Keratinocyte (primary cell): Measurements from ENCODE around the gene AK8. TPM values are rescaled to one million over a fixed set of nuclear protein-coding genes. Genes with fewer than 3 reads are reported as not detected.

Experiments
- DNase-seq: peaks from one replicate; pipeline ENCODE4 v3.0.0-alpha.2; 2011; ENCODE audit warnings: low read depth, missing footprints, low spot score
- FAIRE-seq: peaks from 2 replicates; lab custom pipeline; 2011; peaks lifted over from hg19 to GRCh38; lab: Jason Lieb, UNC
- H2AFZ ChIP-seq: 2 replicates; pipeline ENCODE4 v1.6.0; 2012; ENCODE audit warnings: low read length, control low read depth, inconsistent platforms; ENCODE audit not compliant: control insufficient read depth
- H3K27ac ChIP-seq: 2 replicates; pipeline ENCODE4 v1.5.1; 2011; ENCODE audit warnings: low read length; ENCODE audit not compliant: control insufficient read depth, insufficient read depth
- H3K27me3 ChIP-seq: 3 replicates; pipeline ENCODE4 v1.6.0; 2011; ENCODE audit warnings: low read length; ENCODE audit not compliant: control insufficient read depth, insufficient read depth; ENCODE audit errors: extremely low read depth
- H3K36me3 ChIP-seq, 2 experiments: 2 replicates in 1 of 2; 3 replicates in 1 of 2; pipeline ENCODE4 v1.5.1; 2011; ENCODE audit warnings: low read length in 2 of 2, mild to moderate bottlenecking in 1 of 2; ENCODE audit not compliant: control insufficient read depth in 2 of 2, insufficient read depth in 2 of 2; ENCODE audit errors: extremely low read depth in 1 of 2
- H3K4me1 ChIP-seq: 3 replicates; pipeline ENCODE4 v1.5.1; 2011; ENCODE audit warnings: low read length; ENCODE audit not compliant: control insufficient read depth, insufficient read depth; ENCODE audit errors: extremely low read depth
- H3K4me2 ChIP-seq: 3 replicates; pipeline ENCODE4 v1.6.0; 2011; ENCODE audit warnings: low read depth, low read length; ENCODE audit not compliant: control insufficient read depth, insufficient read depth; ENCODE audit errors: extremely low read depth
- H3K4me3 ChIP-seq, 3 experiments: fragments of 200-600 bp in 1 of 3; sonication (generic) in 1 of 3; 2 replicates in 2 of 3; 3 replicates in 1 of 3; pipeline ENCODE4 v1.5.1; 2011 to 2016; ENCODE audit warnings: low read length in 3 of 3, mild to moderate bottlenecking in 3 of 3, control low read depth in 2 of 3, inconsistent platforms in 1 of 3, low read depth in 1 of 3, mixed read lengths in 1 of 3, mixed run types in 1 of 3, moderate library complexity in 1 of 3; ENCODE audit not compliant: control insufficient read depth in 2 of 3, insufficient read depth in 2 of 3; ENCODE audit errors: extremely low read depth in 1 of 3
- H3K79me2 ChIP-seq: 2 replicates; pipeline ENCODE4 v1.6.0; 2012; ENCODE audit warnings: low read length; ENCODE audit not compliant: control insufficient read depth, insufficient read depth
- H3K9ac ChIP-seq: 3 replicates; pipeline ENCODE4 v1.6.0; 2011; ENCODE audit warnings: low read length; ENCODE audit not compliant: control insufficient read depth, insufficient read depth; ENCODE audit errors: extremely low read depth
- H3K9me1 ChIP-seq: 3 replicates; pipeline ENCODE4 v1.6.0; 2011; ENCODE audit warnings: low read length; ENCODE audit not compliant: control insufficient read depth, insufficient read depth; ENCODE audit errors: extremely low read depth
- H3K9me3 ChIP-seq: 2 replicates; pipeline ENCODE4 v1.5.1; 2012; ENCODE audit warnings: low read depth, low read length; ENCODE audit not compliant: control insufficient read depth
- H4K20me1 ChIP-seq: 3 replicates; pipeline ENCODE4 v1.6.0; 2011; ENCODE audit warnings: low read length; ENCODE audit not compliant: control insufficient read depth, insufficient read depth; ENCODE audit errors: extremely low read depth
- CTCF ChIP-seq, 3 experiments: IDR thresholded peaks in 1 of 3; conservative IDR thresholded peaks in 1 of 3; optimal IDR thresholded peaks in 1 of 3; 2 replicates in 2 of 3; 3 replicates in 1 of 3; pipeline versions ENCODE3 to v1.5.1; 2011; ENCODE audit warnings: low read length in 3 of 3, mild to moderate bottlenecking in 3 of 3, moderate library complexity in 2 of 3, control low read depth in 1 of 3, inconsistent platforms in 1 of 3; ENCODE audit not compliant: insufficient read depth in 2 of 3; ENCODE audit errors: extremely low read depth in 1 of 3
- EZH2 ChIP-seq: IDR thresholded peaks from one replicate; pipeline ENCODE4 v1.6.1; 2012; ENCODE audit warnings: inconsistent platforms, mild to moderate bottlenecking, low read length, moderate library complexity
- dilution Hi-C: fragments of 300-500 bp; cut with MboI; formaldehyde crosslinking; loops from one replicate; pipeline ENCODE4 v1.7.0; 2020; ENCODE audit warnings: low sequenced_read_pairs; ENCODE audit not compliant: extremely low pct_ligation_motif_present
- polyA plus RNA-seq, 5 experiments: library from polyadenylated mRNA; depleted of rRNA in 3 of 5; stranded (reverse) in 3 of 5; stranded (forward) in 1 of 5; unstranded in 1 of 5; fragments of >200 nt; gene quantifications; 1 replicate in 1 of 5; 2 replicates in 3 of 5; 3 replicates in 1 of 5; pipeline versions ENCODE4 v1.2.1 to v1.2.3, GENCODE V29; 2011 to 2012; ENCODE audit warnings: missing spikeins in 2 of 5, low read depth in 1 of 5, low replicate concordance in 1 of 5

The AK8 gene
- polyA plus RNA-seq, 1 donor (not counting 4 experiments of a cell fraction or from before 2014, with no cell fraction given) = 0.24 TPM

- Histone ChIP-seq H3K4me2 (no peak overlapping the region), H3K9me1 (no peaks in the 10 kb centered on the region), H3K9me3 (no peaks in the 10 kb centered on the region), H3K27me3 (no peaks in the 10 kb centered on the region), H4K20me1 (no peaks in the 10 kb centered on the region), H3K4me1 (no peaks in the 10 kb centered on the region), H3K79me2 (no peaks in the 10 kb centered on the region), H3K36me3 (peaks cover 20 to 22% of the 10 kb centered on the region in 2 experiments), H3K4me3 (no peak overlapping the region), H3K9ac (no peak overlapping the region), H2AFZ (no peak overlapping the region), H3K27ac (no peak overlapping the region)
- no peak for TF ChIP-seq CTCF (optimal IDR thresholded peaks at IDR 0.05 in 1 of 3, IDR thresholded peaks at IDR 0.05 in 1 of 3, conservative IDR thresholded peaks at IDR 0.05 in 1 of 3; ENCODE audit: extremely low read depth in 1 of 3, insufficient read depth in 2 of 3, low read length in 3 of 3)
- TF ChIP-seq EZH2 = no peak
- dilution Hi-C loops = no loop called here
- no peak for DNase-seq
- FAIRE-seq = no peak
These were observed 36.8 kb upstream of the AK8 start for GRCh38 chr9:132914924-132915323.

GRCh38 chr9:132912131-132912530, 34.0 kb upstream of the AK8 start:
- no peak overlapping the region for H2AFZ ChIP-seq
- no peak overlapping the region for H3K4me2 ChIP-seq
- H3K9me3 ChIP-seq = no peaks in the 10 kb centered on the region
- DNase-seq (no peak), FAIRE-seq (no peak)
- dilution Hi-C loops = no loop called here
- H3K4me3 ChIP-seq = no peak overlapping the region
- H3K9ac ChIP-seq = no peak overlapping the region
- H3K27me3 ChIP-seq = no peaks in the 10 kb centered on the region
- H4K20me1 ChIP-seq = no peaks in the 10 kb centered on the region
- H3K79me2 ChIP-seq = no peaks in the 10 kb centered on the region
- H3K4me1 ChIP-seq = no peaks in the 10 kb centered on the region
- TF ChIP-seq EZH2 (no peak), CTCF (optimal IDR thresholded peaks at IDR 0.05 in 1 of 3, IDR thresholded peaks at IDR 0.05 in 1 of 3, conservative IDR thresholded peaks at IDR 0.05 in 1 of 3; ENCODE audit: extremely low read depth in 1 of 3, insufficient read depth in 2 of 3, low read length in 3 of 3) (no peak)
- no peaks in the 10 kb centered on the region for H3K9me1 ChIP-seq
- H3K27ac ChIP-seq = no peak overlapping the region
- H3K36me3 ChIP-seq = peaks cover 16 to 20% of the 10 kb centered on the region in 2 experiments
